ENCODE data around the gene TRERF1.

The TRERF1 gene

GRCh38 chr6:42175860-42176259 lies 275.9 kb downstream of the TRERF1 start:
- DNase-seq = no peak
